ENCODE data around the gene BAIAP2L1.

The BAIAP2L1 gene

DNA sequence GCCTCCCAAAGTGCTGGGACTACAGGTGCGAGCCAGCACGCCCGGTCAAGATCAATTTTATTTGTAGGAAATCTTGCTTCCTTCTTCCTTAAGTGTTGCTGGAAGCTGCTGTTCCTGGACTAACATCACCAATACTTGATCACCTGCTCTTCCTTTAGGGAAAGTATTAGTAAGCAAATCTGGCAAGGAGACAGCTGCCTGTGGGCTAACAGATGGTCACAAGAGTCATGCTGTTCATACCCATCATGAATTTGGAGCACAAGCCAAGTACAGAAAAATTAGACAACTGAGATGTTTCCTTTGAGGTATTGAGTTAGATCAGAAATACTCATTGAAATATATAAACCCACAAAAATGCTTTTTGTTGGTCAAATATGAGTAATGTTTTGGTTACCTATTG lies 27.9 kb downstream of the BAIAP2L1 start:
- Histone ChIP-seq H3K27me3 (ENCODE audit: control insufficient read depth, insufficient read depth, low read length) (no peaks in the 10 kb centered on the region), H3K4me3 (ENCODE audit: low read depth, low read length) (no peak overlapping the region), H3K4me1 (ENCODE audit: control insufficient read depth, insufficient read depth, low read length) (no peaks in the 10 kb centered on the region), H3K27ac (ENCODE audit: low read depth, low read length) (no peak overlapping the region), H3K9me3 (ENCODE audit: control insufficient read depth, insufficient read depth, low read length) (no peaks in the 10 kb centered on the region), H3K36me3 (ENCODE audit: control insufficient read depth, insufficient read depth, low read length) (no peaks in the 10 kb centered on the region), H3K9ac (ENCODE audit: low read depth, low read length) (no peak overlapping the region)

GRCh38 chr7:98369726-98370125 lies 31.2 kb downstream of the BAIAP2L1 start:
- H3K4me1 ChIP-seq (ENCODE audit: control insufficient read depth, insufficient read depth, low read length) = no peaks in the 10 kb centered on the region
- no peaks in the 10 kb centered on the region for H3K9me3 ChIP-seq (ENCODE audit: control insufficient read depth, insufficient read depth, low read length)
- H3K27me3 ChIP-seq (ENCODE audit: control insufficient read depth, insufficient read depth, low read length) = no peaks in the 10 kb centered on the region
- no peak overlapping the region for H3K9ac ChIP-seq (ENCODE audit: low read depth, low read length)
- H3K36me3 ChIP-seq (ENCODE audit: control insufficient read depth, insufficient read depth, low read length) = no peaks in the 10 kb centered on the region
- no peak overlapping the region for H3K4me3 ChIP-seq (ENCODE audit: low read depth, low read length)
- H3K27ac ChIP-seq (ENCODE audit: low read depth, low read length) = no peak overlapping the region

DNA sequence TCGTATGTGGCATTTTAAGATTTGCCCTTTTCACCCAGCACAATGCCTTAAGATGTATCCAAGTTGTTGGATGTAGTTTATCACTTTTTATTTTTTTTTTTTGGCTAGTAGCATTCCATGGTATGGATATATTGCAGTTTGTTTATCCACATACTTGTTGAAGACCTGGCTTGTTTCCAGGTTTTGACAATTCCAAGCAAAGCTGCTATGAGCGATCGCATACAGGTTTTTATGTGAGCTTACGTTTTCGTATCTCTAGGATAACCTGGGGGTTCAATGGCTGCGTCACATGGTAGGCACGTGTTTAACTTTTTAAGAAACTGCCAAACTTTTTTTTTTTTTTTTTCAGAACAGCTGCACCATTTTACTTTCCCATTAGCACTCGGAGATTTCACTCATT lies 32.2 kb downstream of the BAIAP2L1 start:
- Histone ChIP-seq H3K9ac (ENCODE audit: low read depth, low read length) (no peak overlapping the region), H3K4me1 (ENCODE audit: control insufficient read depth, insufficient read depth, low read length) (no peaks in the 10 kb centered on the region), H3K27me3 (ENCODE audit: control insufficient read depth, insufficient read depth, low read length) (no peaks in the 10 kb centered on the region), H3K4me3 (ENCODE audit: low read depth, low read length) (no peak overlapping the region), H3K36me3 (ENCODE audit: control insufficient read depth, insufficient read depth, low read length) (no peaks in the 10 kb centered on the region), H3K9me3 (ENCODE audit: control insufficient read depth, insufficient read depth, low read length) (no peaks in the 10 kb centered on the region), H3K27ac (ENCODE audit: low read depth, low read length) (no peak overlapping the region)

DNA sequence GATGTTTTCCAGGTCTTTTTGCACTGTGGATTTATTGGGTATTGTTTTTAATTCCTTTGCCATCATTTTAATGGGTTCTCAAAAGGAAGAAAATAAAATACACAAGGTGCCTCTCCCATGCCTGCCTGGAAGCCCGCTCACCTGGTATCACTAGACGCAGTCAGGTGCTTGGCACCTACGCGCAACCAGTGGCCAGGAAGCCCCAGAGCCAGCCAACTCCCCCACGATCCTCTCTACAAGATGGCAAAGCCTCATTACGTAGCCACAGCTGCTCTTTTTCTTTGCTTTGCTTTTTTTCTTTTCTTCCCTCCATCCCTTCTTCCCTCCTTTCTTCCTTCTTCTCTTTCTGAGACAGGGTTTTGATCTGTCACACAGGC lies 34.3 kb downstream of the BAIAP2L1 start:
- no peak overlapping the region for H3K9ac ChIP-seq (ENCODE audit: low read depth, low read length)
- H3K36me3 ChIP-seq (ENCODE audit: control insufficient read depth, insufficient read depth, low read length) = 0 out of 2 replicates have a peak, but pooled peaks cover 2% of the 10 kb centered on the region
- peaks cover 6% of the 10 kb centered on the region; the same call in 1 of the 2 replicates for H3K4me1 ChIP-seq (ENCODE audit: control insufficient read depth, insufficient read depth, low read length)
- H3K4me3 ChIP-seq (ENCODE audit: low read depth, low read length) = no peak overlapping the region
- H3K27ac ChIP-seq (ENCODE audit: low read depth, low read length) = no peak overlapping the region
- no peaks in the 10 kb centered on the region for H3K9me3 ChIP-seq (ENCODE audit: control insufficient read depth, insufficient read depth, low read length)
- no peaks in the 10 kb centered on the region for H3K27me3 ChIP-seq (ENCODE audit: control insufficient read depth, insufficient read depth, low read length)

GRCh38 chr7:98365863-98366561 lies 34.9 kb downstream of the BAIAP2L1 start:
- H3K4me3 ChIP-seq (ENCODE audit: low read depth, low read length) = no peak overlapping the region
- no peak overlapping the region for H3K9ac ChIP-seq (ENCODE audit: low read depth, low read length)
- H3K27me3 ChIP-seq (ENCODE audit: control insufficient read depth, insufficient read depth, low read length) = no peaks in the 10 kb centered on the region
- no peak overlapping the region for H3K27ac ChIP-seq (ENCODE audit: low read depth, low read length)
- 0 out of 2 replicates have a peak, but pooled peaks cover 5% of the 10 kb centered on the region for H3K36me3 ChIP-seq (ENCODE audit: control insufficient read depth, insufficient read depth, low read length)
- H3K4me1 ChIP-seq (ENCODE audit: control insufficient read depth, insufficient read depth, low read length) = peaks cover 6% of the 10 kb centered on the region; the same call in 1 of the 2 replicates
- no peaks in the 10 kb centered on the region for H3K9me3 ChIP-seq (ENCODE audit: control insufficient read depth, insufficient read depth, low read length)

DNA sequence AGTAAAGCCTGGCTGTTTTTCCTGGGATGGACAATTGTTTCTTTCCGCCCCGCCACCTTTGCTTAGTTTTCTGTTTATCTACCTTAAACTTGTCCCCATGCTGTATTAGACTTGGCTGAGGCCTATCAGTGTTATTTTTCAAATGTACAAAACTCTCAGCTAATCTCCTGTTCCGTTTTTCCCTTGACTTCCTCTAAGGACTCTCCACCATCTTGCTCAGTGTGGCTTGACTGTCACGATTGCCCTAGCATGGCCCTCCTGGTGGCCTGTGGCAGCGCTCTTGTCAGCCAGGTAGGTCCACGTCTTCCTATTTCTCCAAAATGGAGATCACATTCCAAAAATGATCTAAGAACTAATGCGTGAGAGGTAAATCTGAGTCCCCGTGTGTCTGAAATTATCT lies 36.7 kb downstream of the BAIAP2L1 start:
- Histone ChIP-seq H3K9ac (ENCODE audit: low read depth, low read length) (no peak overlapping the region), H3K4me3 (ENCODE audit: low read depth, low read length) (no peak overlapping the region), H3K27ac (ENCODE audit: low read depth, low read length) (no peak overlapping the region), H3K27me3 (ENCODE audit: control insufficient read depth, insufficient read depth, low read length) (no peaks in the 10 kb centered on the region), H3K36me3 (ENCODE audit: control insufficient read depth, insufficient read depth, low read length) (0 out of 2 replicates have a peak, but pooled peaks cover 5% of the 10 kb centered on the region), H3K4me1 (ENCODE audit: control insufficient read depth, insufficient read depth, low read length) (peaks cover 13% of the 10 kb centered on the region), H3K9me3 (ENCODE audit: control insufficient read depth, insufficient read depth, low read length) (no peaks in the 10 kb centered on the region)

- H3K27me3 ChIP-seq (ENCODE audit: control insufficient read depth, insufficient read depth, low read length) = no peaks in the 10 kb centered on the region
- H3K9ac ChIP-seq (ENCODE audit: low read depth, low read length) = no peak overlapping the region
- peak overlapping the region; percentile 22 for H3K27ac ChIP-seq (ENCODE audit: low read depth, low read length)
- 0 out of 2 replicates have a peak, but pooled peaks cover 5% of the 10 kb centered on the region for H3K36me3 ChIP-seq (ENCODE audit: control insufficient read depth, insufficient read depth, low read length)
- no peak overlapping the region for H3K4me3 ChIP-seq (ENCODE audit: low read depth, low read length)
- H3K9me3 ChIP-seq (ENCODE audit: control insufficient read depth, insufficient read depth, low read length) = no peaks in the 10 kb centered on the region
- peaks cover 13% of the 10 kb centered on the region for H3K4me1 ChIP-seq (ENCODE audit: control insufficient read depth, insufficient read depth, low read length)
These were observed 38.4 kb downstream of the BAIAP2L1 start for GRCh38 chr7:98362517-98362916.

DNA sequence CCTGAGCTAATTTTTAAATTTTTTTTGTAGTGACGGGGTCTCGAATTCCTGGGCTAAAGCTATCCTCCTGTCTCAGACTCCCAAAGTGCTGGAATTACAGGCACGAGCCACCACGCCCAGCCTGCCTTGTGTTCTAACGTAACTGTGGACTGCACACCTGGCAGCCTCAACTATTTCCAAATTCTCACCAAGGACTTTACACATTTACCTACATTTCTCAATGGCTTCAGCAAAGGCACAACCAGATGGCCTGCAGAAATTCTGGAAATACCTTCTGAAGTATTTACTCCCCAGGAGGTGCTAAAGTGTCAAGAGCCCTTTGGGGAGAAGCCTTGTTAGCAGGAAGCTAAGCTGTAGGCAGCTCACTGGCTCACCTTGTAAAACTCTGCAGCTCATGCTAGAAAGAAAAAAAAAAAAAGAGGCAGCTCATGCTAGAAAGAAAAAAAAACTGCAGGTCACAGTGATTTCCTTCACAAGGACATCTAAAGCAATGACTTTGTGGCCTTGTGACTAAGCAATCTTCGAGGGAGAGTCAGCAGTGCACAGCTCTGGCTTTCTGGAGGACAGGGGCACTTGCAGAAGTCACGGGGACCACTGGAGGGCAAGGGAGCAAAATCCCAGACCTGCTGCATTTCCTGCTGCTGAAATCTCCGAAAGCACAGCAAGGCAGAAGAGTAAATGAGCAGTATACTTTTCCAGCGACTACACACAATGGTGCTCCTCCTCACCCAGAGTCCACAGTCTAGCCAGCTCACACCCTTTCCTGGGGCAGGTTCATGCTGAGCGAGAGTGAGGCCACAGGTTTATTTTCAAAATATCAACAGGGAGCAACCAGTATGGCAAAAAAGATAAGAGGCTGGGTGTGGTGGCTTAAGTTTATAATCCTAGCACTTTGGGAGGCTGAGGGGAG lies 40.4 kb downstream of the BAIAP2L1 start:
- Histone ChIP-seq H3K27me3 (ENCODE audit: control insufficient read depth, insufficient read depth, low read length) (no peaks in the 10 kb centered on the region), H3K9ac (ENCODE audit: low read depth, low read length) (no peak overlapping the region), H3K4me1 (ENCODE audit: control insufficient read depth, insufficient read depth, low read length) (peaks cover 13% of the 10 kb centered on the region), H3K9me3 (ENCODE audit: control insufficient read depth, insufficient read depth, low read length) (no peaks in the 10 kb centered on the region), H3K36me3 (ENCODE audit: control insufficient read depth, insufficient read depth, low read length) (0 out of 2 replicates have a peak, but pooled peaks cover 5% of the 10 kb centered on the region), H3K27ac (ENCODE audit: low read depth, low read length) (peak overlapping the region; percentile 56), H3K4me3 (ENCODE audit: low read depth, low read length) (no peak overlapping the region)

DNA sequence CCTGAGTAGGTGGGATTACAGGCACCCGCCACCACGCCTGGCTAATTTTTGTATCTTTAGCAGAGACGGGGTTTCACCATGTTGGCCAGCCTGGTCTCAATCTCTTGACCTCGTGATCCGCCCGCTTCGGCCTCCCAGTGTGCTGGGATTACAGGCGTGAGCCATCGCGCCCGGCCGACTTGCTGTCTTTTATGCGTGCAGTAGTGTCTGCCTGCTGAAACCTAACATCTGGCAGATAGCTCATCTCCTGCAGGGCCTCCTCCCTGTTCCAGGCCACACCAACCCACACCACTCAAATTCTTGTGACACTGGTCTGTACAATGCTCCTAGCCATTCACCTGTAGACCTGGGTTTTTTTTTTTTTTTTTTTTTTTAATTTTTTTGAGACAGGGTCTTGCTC lies 41.5 kb downstream of the BAIAP2L1 start:
- Histone ChIP-seq H3K4me3 (ENCODE audit: low read depth, low read length) (no peak overlapping the region), H3K36me3 (ENCODE audit: control insufficient read depth, insufficient read depth, low read length) (peaks cover 12% of the 10 kb centered on the region; the same call in 1 of the 2 replicates), H3K9me3 (ENCODE audit: control insufficient read depth, insufficient read depth, low read length) (no peaks in the 10 kb centered on the region), H3K27ac (ENCODE audit: low read depth, low read length) (no peak overlapping the region), H3K27me3 (ENCODE audit: control insufficient read depth, insufficient read depth, low read length) (no peaks in the 10 kb centered on the region), H3K4me1 (ENCODE audit: control insufficient read depth, insufficient read depth, low read length) (peaks cover 18% of the 10 kb centered on the region), H3K9ac (ENCODE audit: low read depth, low read length) (no peak overlapping the region)

DNA sequence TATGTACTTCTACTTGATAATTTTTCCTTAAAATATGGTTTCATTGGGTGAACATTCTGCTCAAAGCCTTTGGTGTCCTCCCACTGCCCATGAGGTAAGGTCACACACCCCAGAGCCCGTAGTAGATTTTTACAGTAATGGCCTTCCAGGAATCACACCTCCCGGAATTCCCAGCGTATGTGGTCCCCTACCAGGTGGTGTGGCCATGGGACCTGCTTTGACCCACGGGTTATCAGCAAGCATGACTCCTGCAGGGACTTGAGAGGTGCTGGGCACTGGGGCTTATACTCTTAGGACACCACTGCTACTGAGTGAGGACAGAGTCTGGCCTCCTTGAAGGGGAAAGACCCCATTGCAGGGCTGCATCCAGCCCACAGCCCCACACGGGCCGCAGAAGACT lies 42.2 kb downstream of the BAIAP2L1 start:
- H3K27me3 ChIP-seq (ENCODE audit: control insufficient read depth, insufficient read depth, low read length) = no peaks in the 10 kb centered on the region
- H3K4me3 ChIP-seq (ENCODE audit: low read depth, low read length) = no peak overlapping the region
- H3K9ac ChIP-seq (ENCODE audit: low read depth, low read length) = no peak overlapping the region
- peaks cover 13% of the 10 kb centered on the region; the same call in 1 of the 2 replicates for H3K36me3 ChIP-seq (ENCODE audit: control insufficient read depth, insufficient read depth, low read length)
- no peak overlapping the region for H3K27ac ChIP-seq (ENCODE audit: low read depth, low read length)
- H3K4me1 ChIP-seq (ENCODE audit: control insufficient read depth, insufficient read depth, low read length) = peaks cover 22% of the 10 kb centered on the region
- no peaks in the 10 kb centered on the region for H3K9me3 ChIP-seq (ENCODE audit: control insufficient read depth, insufficient read depth, low read length)

GRCh38 chr7:98357751-98358161 lies 43.1 kb downstream of the BAIAP2L1 start:
- Histone ChIP-seq H3K27me3 (ENCODE audit: control insufficient read depth, insufficient read depth, low read length) (no peaks in the 10 kb centered on the region), H3K27ac (ENCODE audit: low read depth, low read length) (no peak overlapping the region), H3K4me3 (ENCODE audit: low read depth, low read length) (no peak overlapping the region), H3K9me3 (ENCODE audit: control insufficient read depth, insufficient read depth, low read length) (no peaks in the 10 kb centered on the region), H3K4me1 (ENCODE audit: control insufficient read depth, insufficient read depth, low read length) (peaks cover 21% of the 10 kb centered on the region), H3K36me3 (ENCODE audit: control insufficient read depth, insufficient read depth, low read length) (peaks cover 13% of the 10 kb centered on the region; the same call in 1 of the 2 replicates), H3K9ac (ENCODE audit: low read depth, low read length) (no peak overlapping the region)
